DOHH2 (cell line): Measurements from ENCODE around the gene DENND11.

Experiments
- H3F3A ChIP-seq: fragments of 200-600 bp; sonication (generic), shearing (Covaris generic); 2 replicates; pipeline ENCODE4 v1.6.0; 2016; ENCODE audit warnings: antibody characterized with exemption, mild to moderate bottlenecking; ENCODE audit not compliant: control insufficient read depth, insufficient read depth
- H3K27ac ChIP-seq: fragments of 200-600 bp; sonication (generic); 2 replicates; pipeline ENCODE4 v1.5.1; 2014; ENCODE audit warnings: low read depth, mild to moderate bottlenecking, low read length, moderate library complexity
- H3K27me3 ChIP-seq: fragments of 200-600 bp; sonication (generic); 2 replicates; pipeline ENCODE4 v1.6.1; 2014; ENCODE audit warnings: mild to moderate bottlenecking, low read length, mixed read lengths; ENCODE audit not compliant: control insufficient read depth
- H3K36me3 ChIP-seq: fragments of 200-600 bp; sonication (generic); 2 replicates; pipeline ENCODE4 v1.6.1; 2014; ENCODE audit warnings: mild to moderate bottlenecking, low read length, moderate library complexity, mixed read lengths; ENCODE audit not compliant: control insufficient read depth
- H3K4me1 ChIP-seq: fragments of 200-600 bp; sonication (generic); 2 replicates; pipeline ENCODE4 v1.6.1; 2014; ENCODE audit warnings: mild to moderate bottlenecking, low read length, mixed read lengths; ENCODE audit not compliant: control insufficient read depth
- H3K4me2 ChIP-seq: fragments of 200-600 bp; sonication (generic); 2 replicates; pipeline ENCODE4 v1.6.0; 2014; ENCODE audit warnings: mild to moderate bottlenecking, low read length, moderate library complexity
- H3K4me3 ChIP-seq: fragments of 200-600 bp; sonication (generic); 2 replicates; pipeline ENCODE4 v1.5.1; 2014; ENCODE audit warnings: mild to moderate bottlenecking, low read length, mixed read lengths
- H3K79me2 ChIP-seq: fragments of 200-600 bp; sonication (generic); 2 replicates; pipeline ENCODE4 v1.6.1; 2014; ENCODE audit warnings: mild to moderate bottlenecking, low read length, mixed read lengths; ENCODE audit not compliant: control insufficient read depth
- H3K9me2 ChIP-seq: fragments of 200-600 bp; sonication (generic); replicated peaks from 2 replicates; pipeline ENCODE4 v1.6.1; 2014; ENCODE audit warnings: mild to moderate bottlenecking, low read length, mixed read lengths; ENCODE audit not compliant: control insufficient read depth
- H3K9me3 ChIP-seq: fragments of 200-600 bp; sonication (generic); 2 replicates; pipeline ENCODE4 v1.6.1; 2014; ENCODE audit warnings: antibody characterized with exemption, low read length, mixed read lengths; ENCODE audit not compliant: control insufficient read depth, insufficient read depth
- H4K20me1 ChIP-seq: fragments of 200-600 bp; sonication (generic); 2 replicates; pipeline ENCODE4 v1.6.0; 2014; ENCODE audit warnings: low read depth, mild to moderate bottlenecking, antibody characterized with exemption, low read length, moderate library complexity; ENCODE audit not compliant: control insufficient read depth, insufficient read depth
- EZH2phosphoT487 ChIP-seq: fragments of 200-600 bp; sonication (generic); IDR thresholded peaks from 2 replicates; pipeline ENCODE4 v1.6.1; 2017; ENCODE audit warnings: borderline replicate concordance, mild to moderate bottlenecking, antibody characterized with exemption, low read length, moderate library complexity, mixed read lengths
- TF ChIP-seq, protein P1 (sequence below): fragments of 200-600 bp; sonication (generic); IDR thresholded peaks from one replicate; pipeline ENCODE4 v1.5.1; 2014; ENCODE audit warnings: antibody characterized with exemption, mild to moderate bottlenecking, low read depth, low read length; ENCODE audit not compliant: poor library complexity, severe bottlenecking

The DENND11 gene

DNA sequence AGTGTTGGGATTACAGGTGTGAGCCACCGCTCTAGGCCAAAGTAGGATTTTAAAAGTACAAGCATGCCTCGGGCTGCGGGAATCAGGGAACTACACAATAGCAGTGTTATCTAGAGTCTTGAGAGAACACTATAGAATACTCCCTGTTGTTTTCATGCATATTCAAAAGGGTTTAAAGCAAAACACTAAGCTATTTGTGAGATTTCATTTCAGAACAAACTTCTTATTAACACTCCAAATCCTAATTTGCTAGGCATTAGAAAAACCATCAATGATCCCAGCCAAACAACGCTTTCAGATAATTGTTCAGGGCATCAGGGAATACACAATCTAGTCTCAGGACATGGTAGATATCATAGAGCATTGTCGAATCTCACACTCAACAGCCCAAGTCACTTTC is 13.9 kb downstream of the DENND11 start:
- H3K4me3 ChIP-seq = no peak overlapping the region
- H3K27ac ChIP-seq = no peak overlapping the region
- H3K4me2 ChIP-seq = no peak overlapping the region
- no peak for TF ChIP-seq EZH2phosphoT487
- TF ChIP-seq, protein P1, sequence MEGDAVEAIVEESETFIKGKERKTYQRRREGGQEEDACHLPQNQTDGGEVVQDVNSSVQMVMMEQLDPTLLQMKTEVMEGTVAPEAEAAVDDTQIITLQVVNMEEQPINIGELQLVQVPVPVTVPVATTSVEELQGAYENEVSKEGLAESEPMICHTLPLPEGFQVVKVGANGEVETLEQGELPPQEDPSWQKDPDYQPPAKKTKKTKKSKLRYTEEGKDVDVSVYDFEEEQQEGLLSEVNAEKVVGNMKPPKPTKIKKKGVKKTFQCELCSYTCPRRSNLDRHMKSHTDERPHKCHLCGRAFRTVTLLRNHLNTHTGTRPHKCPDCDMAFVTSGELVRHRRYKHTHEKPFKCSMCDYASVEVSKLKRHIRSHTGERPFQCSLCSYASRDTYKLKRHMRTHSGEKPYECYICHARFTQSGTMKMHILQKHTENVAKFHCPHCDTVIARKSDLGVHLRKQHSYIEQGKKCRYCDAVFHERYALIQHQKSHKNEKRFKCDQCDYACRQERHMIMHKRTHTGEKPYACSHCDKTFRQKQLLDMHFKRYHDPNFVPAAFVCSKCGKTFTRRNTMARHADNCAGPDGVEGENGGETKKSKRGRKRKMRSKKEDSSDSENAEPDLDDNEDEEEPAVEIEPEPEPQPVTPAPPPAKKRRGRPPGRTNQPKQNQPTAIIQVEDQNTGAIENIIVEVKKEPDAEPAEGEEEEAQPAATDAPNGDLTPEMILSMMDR = no peak
- H3K36me3 ChIP-seq = no peaks in the 10 kb centered on the region
- H3F3A ChIP-seq = no peaks in the 10 kb centered on the region
- no peaks in the 10 kb centered on the region for H4K20me1 ChIP-seq
- H3K4me1 ChIP-seq = no peaks in the 10 kb centered on the region
- no peaks in the 10 kb centered on the region for H3K9me3 ChIP-seq
- no peaks in the 10 kb centered on the region for H3K9me2 ChIP-seq
- no peaks in the 10 kb centered on the region for H3K79me2 ChIP-seq
- peaks cover 6% of the 10 kb centered on the region; the same call in 1 of the 2 replicates for H3K27me3 ChIP-seq

DNA sequence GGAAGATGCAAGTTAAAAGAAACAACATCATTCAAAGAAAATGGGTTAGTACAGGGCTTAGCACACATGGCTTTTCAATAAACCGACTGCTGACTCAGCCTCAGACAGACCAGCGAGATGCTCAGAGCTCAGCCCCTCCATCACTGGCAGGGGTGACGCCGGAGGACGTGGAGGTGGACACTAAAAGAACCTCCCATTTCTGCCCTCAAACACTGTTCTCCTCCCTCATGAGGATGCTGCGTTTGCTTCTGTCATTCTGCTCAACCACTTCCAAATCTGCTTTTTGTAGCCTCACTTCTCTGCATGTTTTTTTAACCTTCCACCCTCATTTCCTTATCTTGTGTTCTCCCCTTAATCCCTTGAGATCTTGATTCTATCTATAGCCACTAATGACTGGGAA is 15.3 kb downstream of the DENND11 start:
- no peaks in the 10 kb centered on the region for H3K79me2 ChIP-seq
- H3K4me3 ChIP-seq = no peak overlapping the region
- H4K20me1 ChIP-seq = no peaks in the 10 kb centered on the region
- no peak overlapping the region for H3K27ac ChIP-seq
- peaks cover 6% of the 10 kb centered on the region; the same call in 1 of the 2 replicates for H3K27me3 ChIP-seq
- H3K36me3 ChIP-seq = no peaks in the 10 kb centered on the region
- H3K9me2 ChIP-seq = no peaks in the 10 kb centered on the region
- H3K4me2 ChIP-seq = no peak overlapping the region
- no peaks in the 10 kb centered on the region for H3F3A ChIP-seq
- H3K9me3 ChIP-seq = no peaks in the 10 kb centered on the region
- TF ChIP-seq, protein P1 = no peak
- TF ChIP-seq EZH2phosphoT487 = no peak
- no peaks in the 10 kb centered on the region for H3K4me1 ChIP-seq

DNA sequence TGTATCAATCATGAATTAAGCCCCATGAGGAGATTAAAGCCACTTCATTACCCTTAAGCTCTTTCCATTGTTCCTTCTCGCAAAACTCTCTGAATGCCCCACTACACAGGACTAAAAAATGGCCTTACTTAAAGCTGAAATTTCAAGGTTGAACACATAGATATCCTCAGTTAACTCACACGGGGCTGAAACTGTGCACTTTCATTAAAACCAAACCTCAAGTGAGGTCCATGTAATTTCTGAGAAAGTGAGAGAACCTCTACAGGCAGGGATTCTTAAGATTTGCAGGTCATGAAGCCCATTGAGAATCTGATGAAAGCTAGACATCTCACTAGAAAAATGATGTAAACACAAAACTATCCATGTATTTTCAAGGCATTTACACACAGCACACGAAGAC is 15.9 kb downstream of the DENND11 start:
- Histone ChIP-seq H3F3A (no peaks in the 10 kb centered on the region), H3K27ac (no peak overlapping the region), H3K9me2 (no peaks in the 10 kb centered on the region), H3K4me1 (no peaks in the 10 kb centered on the region), H3K4me3 (no peak overlapping the region), H3K4me2 (no peak overlapping the region), H3K36me3 (no peaks in the 10 kb centered on the region), H3K27me3 (peaks cover 2% of the 10 kb centered on the region; the same call in 1 of the 2 replicates), H3K79me2 (no peaks in the 10 kb centered on the region), H4K20me1 (no peaks in the 10 kb centered on the region), H3K9me3 (no peaks in the 10 kb centered on the region)
- no peak for TF ChIP-seq EZH2phosphoT487
- TF ChIP-seq, protein P1 = no peak
